Measurements from ENCODE around the gene CHML.

CHML gene

GRCh38 chr1:241614572-241614971, 25.6 kb downstream of the CHML start:
- H3K4me1 ChIP-seq (ENCODE audit: insufficient read depth, low read length): no peaks in the 10 kb centered on the region
- no peaks in the 10 kb centered on the region for H3K36me3 ChIP-seq (ENCODE audit: insufficient read depth, low read length)
- no peaks in the 10 kb centered on the region for H3K27me3 ChIP-seq (ENCODE audit: insufficient read depth, low read length, poor library complexity)
- no peak overlapping the region for H2AFZ ChIP-seq (ENCODE audit: low read depth, low read length)
- no peak overlapping the region for H3K4me3 ChIP-seq (ENCODE audit: low read depth in 1 of 2, low read length in 2 of 2)
- no peaks in the 10 kb centered on the region for H3K79me2 ChIP-seq (ENCODE audit: insufficient read depth, low read length)
- no peaks in the 10 kb centered on the region for H3K9me3 ChIP-seq (ENCODE audit: insufficient read depth, low read length, severe bottlenecking)
- DNase-seq: no peak
- H3K4me2 ChIP-seq (ENCODE audit: insufficient read depth, low read length): no peak overlapping the region
- ATAC-seq (ENCODE audit: insufficient read depth, low read depth): no peak
- TF ChIP-seq EZH2 (IDR thresholded peaks at IDR 0.05; ENCODE audit: borderline replicate concordance, low read depth, low read length, severe bottlenecking): no peak
- TF ChIP-seq CTCF (IDR thresholded peaks at IDR 0.05; ENCODE audit: borderline replicate concordance, extremely low read depth, low read length, poor library complexity, severe bottlenecking): no peak
- H3K9ac ChIP-seq (ENCODE audit: low read depth, low read length): no peak overlapping the region
- H3K27ac ChIP-seq (ENCODE audit: low read length): no peak overlapping the region
- H4K20me1 ChIP-seq (ENCODE audit: insufficient read depth, low read length): no peaks in the 10 kb centered on the region

GRCh38 chr1:241614144-241614543, 26.0 kb downstream of the CHML start:
- Histone ChIP-seq H3K4me1 (ENCODE audit: insufficient read depth, low read length) (no peaks in the 10 kb centered on the region), H3K27ac (ENCODE audit: low read length) (no peak overlapping the region), H4K20me1 (ENCODE audit: insufficient read depth, low read length) (no peaks in the 10 kb centered on the region), H3K4me2 (ENCODE audit: insufficient read depth, low read length) (no peak overlapping the region), H3K79me2 (ENCODE audit: insufficient read depth, low read length) (no peaks in the 10 kb centered on the region), H3K9ac (ENCODE audit: low read depth, low read length) (no peak overlapping the region), H2AFZ (ENCODE audit: low read depth, low read length) (no peak overlapping the region), H3K9me3 (ENCODE audit: insufficient read depth, low read length, severe bottlenecking) (no peaks in the 10 kb centered on the region), H3K4me3 (ENCODE audit: low read depth in 1 of 2, low read length in 2 of 2) (no peak overlapping the region), H3K27me3 (ENCODE audit: insufficient read depth, low read length, poor library complexity) (no peaks in the 10 kb centered on the region), H3K36me3 (ENCODE audit: insufficient read depth, low read length) (no peaks in the 10 kb centered on the region)
- DNase-seq: no peak
- ATAC-seq (ENCODE audit: insufficient read depth, low read depth): no peak
- TF ChIP-seq EZH2 (IDR thresholded peaks at IDR 0.05; ENCODE audit: borderline replicate concordance, low read depth, low read length, severe bottlenecking) (no peak), CTCF (IDR thresholded peaks at IDR 0.05; ENCODE audit: borderline replicate concordance, extremely low read depth, low read length, poor library complexity, severe bottlenecking) (no peak)

- H3K4me2 ChIP-seq (ENCODE audit: insufficient read depth, low read length): no peak overlapping the region
- H3K79me2 ChIP-seq (ENCODE audit: insufficient read depth, low read length): no peaks in the 10 kb centered on the region
- DNase-seq: no peak
- no peak overlapping the region for H3K4me3 ChIP-seq (ENCODE audit: low read depth in 1 of 2, low read length in 2 of 2)
- no peaks in the 10 kb centered on the region for H4K20me1 ChIP-seq (ENCODE audit: insufficient read depth, low read length)
- H3K27ac ChIP-seq (ENCODE audit: low read length): no peak overlapping the region
- no peak overlapping the region for H3K9ac ChIP-seq (ENCODE audit: low read depth, low read length)
- H2AFZ ChIP-seq (ENCODE audit: low read depth, low read length): no peak overlapping the region
- ATAC-seq (ENCODE audit: insufficient read depth, low read depth): no peak
- H3K27me3 ChIP-seq (ENCODE audit: insufficient read depth, low read length, poor library complexity): no peaks in the 10 kb centered on the region
- TF ChIP-seq CTCF (IDR thresholded peaks at IDR 0.05; ENCODE audit: borderline replicate concordance, extremely low read depth, low read length, poor library complexity, severe bottlenecking) (no peak), EZH2 (IDR thresholded peaks at IDR 0.05; ENCODE audit: borderline replicate concordance, low read depth, low read length, severe bottlenecking) (no peak)
- no peaks in the 10 kb centered on the region for H3K4me1 ChIP-seq (ENCODE audit: insufficient read depth, low read length)
- no peaks in the 10 kb centered on the region for H3K36me3 ChIP-seq (ENCODE audit: insufficient read depth, low read length)
- H3K9me3 ChIP-seq (ENCODE audit: insufficient read depth, low read length, severe bottlenecking): no peaks in the 10 kb centered on the region
These were observed 27.4 kb downstream of the CHML start for GRCh38 chr1:241612533-241613477.

Data from DND-41 (cell line).